Mammary epithelial cell (primary cell): ENCODE results near the gene ATP11A.

ENCODE experiments used
- EZH2 ChIP-seq: IDR thresholded peaks from 2 replicates; pipeline ENCODE4 v1.6.1; 2012; ENCODE audit warnings: low read length, inconsistent platforms, borderline replicate concordance
- TF ChIP-seq, protein P1 (sequence below), 2 donors: IDR thresholded peaks in 1 of 2; conservative IDR thresholded peaks in 1 of 2; 2 replicates each; pipeline ENCODE4 v1.5.1; 2011 to 2012; ENCODE audit warnings: inconsistent platforms in 2 of 2, low read length in 2 of 2, mild to moderate bottlenecking in 2 of 2, control low read depth in 1 of 2, low read depth in 1 of 2; ENCODE audit not compliant: insufficient read depth in 1 of 2; ENCODE audit errors: extremely low read depth in 1 of 2

DNA sequence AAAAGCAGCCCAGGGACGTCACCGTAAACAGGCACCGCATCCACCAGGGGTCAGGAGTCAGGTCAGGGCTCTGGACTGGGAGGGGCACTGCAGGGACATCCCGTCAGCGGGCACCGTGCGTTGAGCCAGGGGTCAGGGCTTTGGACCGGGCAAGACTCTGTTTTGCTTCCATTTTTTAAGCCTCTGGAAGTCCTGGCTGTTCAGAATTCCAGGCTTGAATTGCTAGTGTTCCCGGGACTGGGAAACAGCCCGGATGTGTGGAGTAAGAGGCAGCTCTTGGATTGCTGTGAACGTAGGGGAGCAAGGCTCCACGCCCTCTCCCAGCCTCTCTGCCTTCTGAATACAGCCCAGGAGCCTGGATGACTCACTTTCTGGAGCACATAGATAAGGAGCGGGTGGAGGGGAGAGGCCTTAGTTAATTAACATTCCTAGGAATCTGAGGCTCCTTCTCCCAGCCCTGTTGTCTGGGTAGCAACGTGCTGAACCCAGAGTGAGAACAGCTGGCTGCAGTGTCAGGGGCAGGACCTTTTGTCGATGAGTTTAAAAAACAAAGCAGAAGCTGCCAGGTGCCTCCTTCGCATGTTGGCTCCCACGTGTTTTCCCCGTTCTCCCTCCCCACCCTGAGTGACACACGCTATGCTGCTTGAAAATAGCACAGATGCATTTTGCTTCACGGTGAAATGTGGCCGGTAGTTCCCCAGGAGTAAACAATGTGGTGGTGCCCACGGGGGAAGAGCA, 21.9 kb downstream of the ATP11A start:
- TF ChIP-seq, protein P1, sequence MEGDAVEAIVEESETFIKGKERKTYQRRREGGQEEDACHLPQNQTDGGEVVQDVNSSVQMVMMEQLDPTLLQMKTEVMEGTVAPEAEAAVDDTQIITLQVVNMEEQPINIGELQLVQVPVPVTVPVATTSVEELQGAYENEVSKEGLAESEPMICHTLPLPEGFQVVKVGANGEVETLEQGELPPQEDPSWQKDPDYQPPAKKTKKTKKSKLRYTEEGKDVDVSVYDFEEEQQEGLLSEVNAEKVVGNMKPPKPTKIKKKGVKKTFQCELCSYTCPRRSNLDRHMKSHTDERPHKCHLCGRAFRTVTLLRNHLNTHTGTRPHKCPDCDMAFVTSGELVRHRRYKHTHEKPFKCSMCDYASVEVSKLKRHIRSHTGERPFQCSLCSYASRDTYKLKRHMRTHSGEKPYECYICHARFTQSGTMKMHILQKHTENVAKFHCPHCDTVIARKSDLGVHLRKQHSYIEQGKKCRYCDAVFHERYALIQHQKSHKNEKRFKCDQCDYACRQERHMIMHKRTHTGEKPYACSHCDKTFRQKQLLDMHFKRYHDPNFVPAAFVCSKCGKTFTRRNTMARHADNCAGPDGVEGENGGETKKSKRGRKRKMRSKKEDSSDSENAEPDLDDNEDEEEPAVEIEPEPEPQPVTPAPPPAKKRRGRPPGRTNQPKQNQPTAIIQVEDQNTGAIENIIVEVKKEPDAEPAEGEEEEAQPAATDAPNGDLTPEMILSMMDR (conservative IDR thresholded peaks at IDR 0.05 in 1 of 2, IDR thresholded peaks at IDR 0.05 in 1 of 2; ENCODE audit: extremely low read depth in 1 of 2, insufficient read depth in 1 of 2, low read depth in 1 of 2, low read length in 2 of 2): peak in 1 of 2 donors; percentile 13
- no peak for TF ChIP-seq EZH2
